SK-N-SH (cell line): ENCODE data around the gene RCE1. TPM values are rescaled to one million over a fixed set of nuclear protein-coding genes. Genes with fewer than 3 reads are reported as not detected.
A peak's percentile ranks its signal among the peaks of the same experiment; 100 is the strongest.

ENCODE experiments used
- CTCF ChIA-PET: fragments of 300-600, 350-600 bp; formaldehyde crosslinking; extraction: SDS; loops from one replicate; lab custom pipeline; 2021; lab: Yijun Ruan, JAX
- POLR2A ChIA-PET: fragments of 350-600 bp; sonication (Branson Sonifier 250); formaldehyde crosslinking; extraction: SDS; loops from one replicate; lab custom pipeline; 2020; ENCODE audit warnings: antibody characterized with exemption, inconsistent platforms; lab: Yijun Ruan, JAX
- DNase-seq: peaks from one replicate; pipeline ENCODE4 v3.0.0; 2012
- H2AFZ ChIP-seq: fragments of 200-600 bp; sonication (generic); 2 replicates; pipeline ENCODE4 v1.8.1; 2016; ENCODE audit warnings: antibody characterized with exemption, mild to moderate bottlenecking, low read depth
- H3F3A ChIP-seq: fragments of 200-600 bp; sonication (generic); replicated peaks from 2 replicates; pipeline ENCODE3; 2016; ENCODE audit warnings: antibody characterized with exemption, mild to moderate bottlenecking; ENCODE audit not compliant: insufficient read depth
- H3K27ac ChIP-seq, 2 experiments: fragments of 200-500 bp in 1 of 2; fragments of 200-600 bp in 1 of 2; sonication (Bioruptor generic) in 1 of 2; sonication (generic), shearing (Covaris generic) in 1 of 2; 2 replicates each; pipeline versions ENCODE4 v1.5.1 to v1.6.1; 2014 to 2016; ENCODE audit warnings: low read depth in 2 of 2, inconsistent platforms in 1 of 2, low read length in 1 of 2, mild to moderate bottlenecking in 1 of 2, mixed read lengths in 1 of 2
- H3K27me3 ChIP-seq: fragments of 200-600 bp; sonication (generic), shearing (Covaris generic); 2 replicates; pipeline ENCODE4 v1.6.1; 2016; ENCODE audit warnings: mixed run types; ENCODE audit not compliant: insufficient read depth
- H3K36me3 ChIP-seq, 2 experiments: fragments of 200-500 bp in 1 of 2; fragments of 200-600 bp in 1 of 2; sonication (Bioruptor generic) in 1 of 2; sonication (generic) in 1 of 2; replicated peaks in 1 of 2; 2 replicates each; pipeline versions ENCODE3 to v1.5.1; 2014 to 2016; ENCODE audit warnings: low read length in 1 of 2, mild to moderate bottlenecking in 1 of 2; ENCODE audit not compliant: insufficient read depth in 2 of 2, control insufficient read depth in 1 of 2
- H3K4me1 ChIP-seq, 2 experiments: fragments of 200-500 bp in 1 of 2; fragments of 200-600 bp in 1 of 2; sonication (Bioruptor generic) in 1 of 2; sonication (generic), shearing (Covaris generic) in 1 of 2; 2 replicates each; pipeline versions ENCODE4 v1.5.1 to v1.6.1; 2014 to 2016; ENCODE audit warnings: low read depth in 1 of 2, low read length in 1 of 2, mixed run types in 1 of 2; ENCODE audit not compliant: insufficient read depth in 2 of 2, control insufficient read depth in 1 of 2
- H3K4me2 ChIP-seq: fragments of 200-600 bp; sonication (generic), shearing (Covaris generic); 2 replicates; pipeline ENCODE4 v1.6.1; 2017; ENCODE audit warnings: mixed run types
- H3K4me3 ChIP-seq, 2 experiments: fragments of 200-500 bp in 1 of 2; fragments of 200-600 bp in 1 of 2; sonication (Bioruptor generic) in 1 of 2; sonication (generic), shearing (Covaris generic) in 1 of 2; 2 replicates each; pipeline versions ENCODE4 v1.5.1 to v1.8.1; 2014 to 2016; ENCODE audit warnings: low read depth in 2 of 2, inconsistent platforms in 1 of 2, low read length in 1 of 2, mild to moderate bottlenecking in 1 of 2, mixed read lengths in 1 of 2, moderate library complexity in 1 of 2
- H3K79me2 ChIP-seq: fragments of 200-600 bp; sonication (generic); 2 replicates; pipeline ENCODE4 v1.8.1; 2017; ENCODE audit warnings: mild to moderate bottlenecking; ENCODE audit not compliant: insufficient read depth
- H3K9ac ChIP-seq: fragments of 200-600 bp; sonication (generic); 2 replicates; pipeline ENCODE4 v1.6.1; 2017; ENCODE audit warnings: mixed run types
- H3K9me2 ChIP-seq: fragments of 200-600 bp; sonication (generic); 2 replicates; pipeline ENCODE4 v1.6.1; 2017; ENCODE audit warnings: mixed run types
- H3K9me3 ChIP-seq: fragments of 200-600 bp; sonication (generic); 2 replicates; pipeline ENCODE4 v1.6.1; 2017; ENCODE audit warnings: mixed run types, mild to moderate bottlenecking, moderate library complexity
- H4K20me1 ChIP-seq: fragments of 200-600 bp; sonication (generic); 2 replicates; pipeline ENCODE4 v1.6.1; 2017; ENCODE audit warnings: mild to moderate bottlenecking, mixed run types; ENCODE audit not compliant: insufficient read depth
- EP300 ChIP-seq, 2 experiments: IDR thresholded peaks; 2 replicates each; pipeline versions ENCODE4 v1.4.0 to v1.6.1; 2012; ENCODE audit warnings: borderline replicate concordance in 1 of 2, low read depth in 1 of 2, low read length in 1 of 2
- EZH2phosphoT487 ChIP-seq: fragments of 200-600 bp; sonication (generic); IDR thresholded peaks from 2 replicates; pipeline ENCODE4 v1.6.1; 2017; ENCODE audit warnings: low read depth, mixed run types, mild to moderate bottlenecking, antibody characterized with exemption, moderate library complexity, borderline replicate concordance
- FOSL2 ChIP-seq: IDR thresholded peaks from 2 replicates; pipeline ENCODE4 v1.4.0; 2012; ENCODE audit warnings: low read depth, mild to moderate bottlenecking, moderate library complexity, borderline replicate concordance
- FOXJ3 ChIP-seq: sonication (generic); formaldehyde crosslinking; IDR thresholded peaks from 2 replicates; pipeline ENCODE4 v1.5.1; 2020; ENCODE audit warnings: mild to moderate bottlenecking, missing genetic modification reagents
- FOXM1 ChIP-seq: IDR thresholded peaks from 2 replicates; pipeline ENCODE4 v1.4.0; 2012; ENCODE audit warnings: low read depth, mild to moderate bottlenecking
- MAX ChIP-seq: IDR thresholded peaks from 2 replicates; pipeline ENCODE4 v1.4.0; 2012; ENCODE audit warnings: low read depth
- MXI1 ChIP-seq: IDR thresholded peaks from 2 replicates; pipeline ENCODE4 v1.6.1; 2012; ENCODE audit warnings: mild to moderate bottlenecking, low read depth, low read length, improper control_type of control experiment
- PBX3 ChIP-seq: IDR thresholded peaks from 2 replicates; pipeline ENCODE4; 2012
- POLR2AphosphoS5 ChIP-seq: IDR thresholded peaks from 2 replicates; pipeline ENCODE4 v1.6.1; 2012; ENCODE audit warnings: low read depth, low read length
- RCOR1 ChIP-seq: fragments of 150-350 bp; IDR thresholded peaks from 2 replicates; pipeline ENCODE4 v1.6.1; 2017; ENCODE audit warnings: antibody characterized with exemption, low read length
- REST ChIP-seq: IDR thresholded peaks from 2 replicates; pipeline ENCODE4 v1.6.1; 2012; ENCODE audit warnings: mild to moderate bottlenecking, low read depth, low read length, moderate library complexity
- RFX5 ChIP-seq: IDR thresholded peaks from 2 replicates; pipeline ENCODE4 v1.6.1; 2012; ENCODE audit warnings: mild to moderate bottlenecking, improper control_type of control experiment, low read length
- SMC3 ChIP-seq: IDR thresholded peaks from 2 replicates; pipeline ENCODE4 v1.6.1; 2012; ENCODE audit warnings: low read depth, low read length, improper control_type of control experiment
- TAF1 ChIP-seq: IDR thresholded peaks from 2 replicates; pipeline ENCODE4 v1.6.1; 2012; ENCODE audit warnings: low read depth, mild to moderate bottlenecking, low read length, moderate library complexity, borderline replicate concordance
- USF1 ChIP-seq: IDR thresholded peaks from 2 replicates; pipeline ENCODE4 v1.4.0; 2012; ENCODE audit warnings: low read depth, borderline replicate concordance
- USF2 ChIP-seq: fragments of 150-350 bp; IDR thresholded peaks from 2 replicates; pipeline ENCODE4 v1.6.1; 2017; ENCODE audit warnings: antibody characterized with exemption, low read length, low read depth, borderline replicate concordance
- WGBS: methylation state at CpG from one replicate; pipeline ENCODE4 v1.1.6; 2017; ENCODE audit warnings: low lambda C conversion rate; 5-methylcytosine and 5-hydroxymethylcytosine counted together
- polyA plus RNA-seq, 3 experiments: library from polyadenylated mRNA; depleted of rRNA; stranded (reverse); fragments of >200 nt; gene quantifications; 2 replicates each; pipeline ENCODE4 v1.2.3, GENCODE V29; 2012

The RCE1 gene
- polyA plus RNA-seq, 1 of the 3 experiments (the other 2 are of a cell fraction), result 25.0 TPM

- TF ChIP-seq SMC3 (no peak), USF2 (no peak)
Measured at GRCh38 chr11:66851239-66851596, 8.0 kb downstream of the RCE1 start.

GRCh38 chr11:66851698-66852465 is 8.6 kb downstream of the RCE1 start:
- Histone ChIP-seq H4K20me1 (no peaks in the 10 kb centered on the region), H2AFZ (no peak overlapping the region), H3K9me2 (no peaks in the 10 kb centered on the region), H3K36me3 (peaks cover 0 to 17% of the 10 kb centered on the region in 2 experiments), H3K27ac (no peak overlapping the region), H3K79me2 (no peaks in the 10 kb centered on the region), H3F3A (no peaks in the 10 kb centered on the region), H3K4me3 (no peak overlapping the region), H3K4me1 (peaks cover 0 to 5% of the 10 kb centered on the region in 2 experiments; a peak in 1 of 4 replicates), H3K27me3 (no peaks in the 10 kb centered on the region), H3K9me3 (no peaks in the 10 kb centered on the region), H3K4me2 (no peak overlapping the region), H3K9ac (no peak overlapping the region)
- peak; percentile 31 for DNase-seq
- TF ChIP-seq MAX (no peak), FOXJ3 (CRISPR knock-in tag) (no peak), EP300 (IDR thresholded peaks at IDR 0.05; ENCODE audit: borderline replicate concordance in 1 of 2, low read depth in 1 of 2, low read length in 1 of 2) (no peak), RFX5 (no peak), USF1 (no peak), RCOR1 (no peak), FOXM1 (no peak), REST (no peak), MXI1 (no peak), EZH2phosphoT487 (no peak), PBX3 (no peak), TAF1 (no peak), SMC3 (no peak), FOSL2 (no peak), POLR2AphosphoS5 (no peak)
- POLR2A ChIA-PET, result no interaction called here
- CTCF ChIA-PET, result interaction anchor here (0.7 to 1.7 kb wide), 3 partner anchors 16 to 124 kb away, joined by 3 to 9 read pairs (median 3); no protein-coding TSS in a partner anchor
- 97% methylated on average over 14 of the region's 26 CpGs for WGBS

More at GRCh38 chr11:66851239-66851596, 8.0 kb downstream of the RCE1 start:
- Histone ChIP-seq H3K4me2 (no peak overlapping the region), H3K9ac (no peak overlapping the region), H3K79me2 (no peaks in the 10 kb centered on the region), H3K4me3 (no peak overlapping the region), H3K36me3 (peaks cover 0 to 22% of the 10 kb centered on the region in 2 experiments), H3K4me1 (peaks cover 0 to 5% of the 10 kb centered on the region in 2 experiments; a peak in 1 of 4 replicates), H3K9me2 (no peaks in the 10 kb centered on the region), H3K27me3 (no peaks in the 10 kb centered on the region), H2AFZ (no peak overlapping the region), H3K9me3 (no peaks in the 10 kb centered on the region), H3F3A (no peaks in the 10 kb centered on the region), H4K20me1 (no peaks in the 10 kb centered on the region), H3K27ac (no peak overlapping the region)
- WGBS, result 100% methylated on average over 3 of the region's 4 CpGs
- ChIA-PET POLR2A (no interaction called here), CTCF (interaction anchor here (0.7 to 1.7 kb wide), 2 partner anchors 33 to 124 kb away, joined by 3 to 9 read pairs; no protein-coding TSS in a partner anchor)
- peak; percentile 27 for DNase-seq
